OCI-LY1 (cell line): ENCODE results near the gene ALDH3B2.
"Not testable (repeated sequence)": the region's sequence is repeated elsewhere in the genome, so short reads cannot be mapped to it uniquely, and the experiment has no call there.

Experiments
- CTCF ChIP-seq: fragments of 200-600 bp; sonication (generic), shearing (Covaris generic); IDR thresholded peaks from 2 replicates; pipeline ENCODE4 v1.5.1; 2017; ENCODE audit warnings: mild to moderate bottlenecking, antibody characterized with exemption, low read length, moderate library complexity, mixed read lengths
- EZH2 ChIP-seq: fragments of 200-600 bp; sonication (generic), shearing (Covaris generic); IDR thresholded peaks from 2 replicates; pipeline ENCODE4 v1.8.0; 2017; ENCODE audit warnings: borderline replicate concordance, mixed run types, mild to moderate bottlenecking, antibody characterized with exemption, low read length, moderate library complexity, mixed read lengths

- TF ChIP-seq CTCF, EZH2: not testable (repeated sequence)
These were observed 37.0 kb downstream of the ALDH3B2 start for GRCh38 chr11:67637441-67637840.
